AG09309 (cell line): Measurements from ENCODE around the gene AMER2.

ENCODE experiments used
- DNase-seq: peaks from one replicate; pipeline ENCODE4 v3.0.0-alpha.2; 2010; ENCODE audit warnings: low read depth
- H3K4me3 ChIP-seq: 2 replicates; pipeline ENCODE4 v1.5.1; 2011; ENCODE audit warnings: mild to moderate bottlenecking, low read depth, low read length, moderate library complexity; ENCODE audit not compliant: control insufficient read depth
- CTCF ChIP-seq: IDR thresholded peaks from 2 replicates; pipeline ENCODE4 v1.5.1; 2011; ENCODE audit warnings: mild to moderate bottlenecking, low read depth, low read length, inconsistent platforms; ENCODE audit not compliant: insufficient read depth, control insufficient read depth; ENCODE audit errors: missing control alignments

Gene AMER2

GRCh38 chr13:25148402-25148771 is 23.7 kb downstream of the AMER2 start:
- no peak for DNase-seq
- no peak for TF ChIP-seq CTCF
- H3K4me3 ChIP-seq: no peak overlapping the region

DNA sequence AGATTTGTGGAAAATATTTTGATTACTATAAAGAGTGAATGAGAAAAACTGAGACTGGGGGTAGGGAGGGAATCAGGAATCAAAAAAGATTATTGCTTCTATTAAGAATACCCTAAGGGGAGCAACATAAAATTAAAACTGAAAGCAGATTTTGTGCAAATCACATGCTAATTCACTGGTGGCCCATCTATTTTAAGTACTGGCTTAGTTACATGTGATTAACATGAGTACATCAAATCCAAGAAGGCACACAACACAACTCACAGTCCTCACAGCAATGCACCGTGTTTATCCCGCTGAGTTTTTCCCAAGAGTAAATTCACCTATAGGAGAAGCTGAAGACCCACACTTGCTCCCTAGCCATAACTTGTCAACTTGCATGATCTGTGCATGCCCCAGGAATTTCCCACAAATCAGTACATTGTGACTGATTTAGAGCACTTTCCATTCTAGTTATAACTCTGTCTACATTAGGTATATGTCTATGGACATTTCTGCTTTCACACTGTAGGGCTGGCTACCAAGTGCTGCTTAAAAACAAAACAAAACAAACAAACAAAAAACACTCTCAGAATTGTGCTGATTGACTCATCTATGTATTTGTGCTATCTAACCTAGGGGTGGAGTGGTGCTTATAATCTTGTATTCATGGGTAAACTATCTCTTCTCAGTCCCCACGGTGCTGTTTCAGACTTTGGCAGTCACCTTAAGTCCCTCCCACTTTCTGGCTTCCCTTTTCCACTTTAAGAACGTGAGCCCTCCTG is 24.3 kb downstream of the AMER2 start:
- TF ChIP-seq CTCF: no peak
- H3K4me3 ChIP-seq: no peak overlapping the region
- DNase-seq: no peak

DNA sequence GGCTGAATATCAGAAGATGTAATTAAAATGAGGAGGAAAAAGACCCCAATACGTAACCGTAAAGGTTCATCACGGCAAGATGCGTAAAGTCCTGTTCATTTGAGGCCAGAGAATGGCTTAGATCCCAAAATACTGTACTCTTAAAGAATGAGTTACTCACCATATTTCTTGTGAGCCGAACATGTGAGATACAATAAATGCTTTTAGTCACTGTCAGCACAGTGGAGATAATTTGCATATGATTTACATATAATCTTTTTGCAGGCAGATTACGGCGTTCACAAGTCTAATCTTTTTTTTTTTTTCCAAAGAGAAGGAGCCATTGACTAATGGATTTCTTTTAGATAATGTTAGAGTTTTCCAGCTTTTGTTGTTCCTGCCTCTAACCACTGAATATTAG is 28.4 kb downstream of the AMER2 start:
- no peak for DNase-seq
- no peak overlapping the region for H3K4me3 ChIP-seq
- TF ChIP-seq CTCF: no peak

GRCh38 chr13:25141042-25141441 is 31.0 kb downstream of the AMER2 start:
- no peak for DNase-seq
- TF ChIP-seq CTCF: no peak
- H3K4me3 ChIP-seq: no peak overlapping the region

DNA sequence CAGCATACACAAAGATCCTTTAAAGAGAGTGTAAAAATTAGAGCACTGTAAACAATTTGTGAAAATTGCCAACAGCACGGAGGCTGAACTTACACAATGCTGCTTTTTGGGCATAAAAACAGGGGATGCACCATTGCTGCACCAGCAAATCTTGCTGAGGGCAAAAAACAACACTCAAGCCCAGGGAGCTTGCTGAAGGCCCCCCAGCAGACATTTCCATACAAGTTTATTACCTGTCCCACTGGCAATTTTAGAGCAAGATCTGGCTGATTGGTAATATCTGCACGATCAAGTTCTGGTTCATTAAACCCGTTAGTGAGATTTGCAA is 34.3 kb downstream of the AMER2 start:
- no peak overlapping the region for H3K4me3 ChIP-seq

GRCh38 chr13:25136880-25137787 is 35.0 kb downstream of the AMER2 start:
- DNase-seq: no peak
- TF ChIP-seq CTCF: no peak
- no peak overlapping the region for H3K4me3 ChIP-seq

More for the DNA sequence above, 34.3 kb downstream of the AMER2 start:
- no peak for DNase-seq
- no peak for TF ChIP-seq CTCF
